Non-pigmented ciliary epithelial cell (primary cell): ENCODE data around the gene AKTIP.
A peak's percentile ranks its signal among the peaks of the same experiment; 100 is the strongest.

Source experiments
- DNase-seq: peaks from one replicate; pipeline ENCODE4 v3.0.0-alpha.2; 2010; ENCODE audit warnings: low read depth

Gene AKTIP

DNA sequence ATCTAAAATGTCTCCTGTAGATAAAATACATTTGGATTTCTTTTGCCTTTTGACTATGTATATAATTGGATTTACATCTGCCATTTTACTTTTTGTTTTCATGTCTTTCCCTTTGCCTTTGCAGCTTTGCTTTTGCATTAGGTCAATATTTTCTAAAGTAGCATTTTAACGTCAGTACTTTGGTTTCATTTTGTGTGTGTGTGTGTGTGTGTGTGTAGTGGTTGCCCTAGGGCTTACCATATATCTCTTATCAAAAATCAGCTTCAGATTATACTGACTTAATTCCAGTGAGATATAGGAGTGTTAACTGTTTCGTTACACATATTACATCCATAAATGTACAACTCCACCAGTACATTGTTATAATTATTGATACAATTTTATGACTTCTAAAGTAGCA lies 26.1 kb downstream of the AKTIP start:
- DNase-seq, result no peak

DNA sequence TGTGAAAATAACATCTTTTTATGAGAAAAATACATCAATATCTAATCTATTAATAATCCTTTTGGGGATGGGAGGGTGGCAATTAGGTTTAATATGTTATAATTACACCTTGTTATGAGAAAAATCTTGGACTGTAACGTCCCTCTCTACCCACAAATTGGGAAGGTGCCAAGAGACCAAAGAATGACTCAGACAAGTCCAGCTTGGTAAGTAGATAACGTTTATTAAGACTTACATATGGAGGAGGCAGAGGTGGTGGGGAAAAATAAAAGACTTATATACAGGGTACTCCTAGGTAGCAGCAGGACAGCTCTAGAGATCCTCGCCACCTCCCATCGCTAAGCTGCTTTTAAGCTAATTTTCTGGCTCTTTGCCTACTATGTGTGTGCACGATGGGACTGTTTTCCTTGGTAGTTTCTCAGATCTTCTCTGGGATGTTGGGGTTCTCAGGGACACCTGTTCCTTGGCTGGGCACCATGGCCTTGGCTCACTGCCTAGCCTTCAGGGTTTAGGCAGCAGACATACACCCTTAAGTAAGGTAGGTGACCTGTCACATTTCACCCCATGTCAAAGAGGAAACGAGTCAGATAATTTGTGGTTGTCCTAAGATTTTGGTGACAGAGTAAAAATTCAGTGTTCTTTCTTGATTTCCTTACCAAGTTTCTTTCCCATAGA lies 37.3 kb downstream of the AKTIP start:
- peak; percentile 58 for DNase-seq

DNA sequence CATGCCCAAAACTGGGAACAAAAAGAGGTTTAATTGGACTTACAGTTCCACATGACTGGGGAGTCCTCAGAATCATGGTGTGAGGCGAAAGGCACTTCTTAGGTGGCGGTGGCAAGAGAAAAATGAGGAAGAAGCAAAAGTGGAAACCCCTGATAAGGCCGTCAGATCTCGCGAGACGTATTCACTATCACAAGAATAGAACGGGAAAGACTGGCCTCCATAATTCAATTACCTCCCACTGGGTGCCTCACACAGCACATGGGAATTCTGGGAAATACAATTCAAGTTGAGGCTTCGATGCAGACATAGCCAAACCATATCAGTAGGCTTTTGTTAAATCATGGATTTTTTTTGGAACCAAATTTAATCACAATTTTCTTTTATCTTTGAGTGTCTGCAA lies 44.4 kb downstream of the AKTIP start:
- DNase-seq, result no peak

GRCh38 chr16:53457670-53458069 lies 45.3 kb downstream of the AKTIP start:
- DNase-seq, result no peak

DNA sequence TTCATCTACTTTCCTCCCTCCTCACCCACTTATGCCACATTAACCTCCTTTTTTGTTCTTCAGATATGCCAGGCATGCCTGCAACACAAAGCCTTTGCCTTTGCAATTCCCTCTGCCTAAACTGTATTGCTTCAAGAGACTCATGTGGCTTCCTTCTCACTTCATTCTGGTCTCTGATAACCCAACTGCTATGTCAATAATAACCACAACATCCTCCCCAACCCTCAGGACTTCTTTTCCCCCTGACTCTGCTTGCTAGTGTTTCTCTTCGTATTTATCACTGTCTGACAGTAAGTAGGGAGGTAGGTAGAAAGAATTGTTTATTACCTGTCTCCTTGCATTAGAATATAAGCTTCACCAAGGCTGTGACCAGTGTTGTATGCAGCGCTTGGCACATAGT lies 46.4 kb downstream of the AKTIP start:
- no peak for DNase-seq

- no peak for DNase-seq
Measured at GRCh38 chr16:53453928-53454327, 49.1 kb downstream of the AKTIP start.

DNA sequence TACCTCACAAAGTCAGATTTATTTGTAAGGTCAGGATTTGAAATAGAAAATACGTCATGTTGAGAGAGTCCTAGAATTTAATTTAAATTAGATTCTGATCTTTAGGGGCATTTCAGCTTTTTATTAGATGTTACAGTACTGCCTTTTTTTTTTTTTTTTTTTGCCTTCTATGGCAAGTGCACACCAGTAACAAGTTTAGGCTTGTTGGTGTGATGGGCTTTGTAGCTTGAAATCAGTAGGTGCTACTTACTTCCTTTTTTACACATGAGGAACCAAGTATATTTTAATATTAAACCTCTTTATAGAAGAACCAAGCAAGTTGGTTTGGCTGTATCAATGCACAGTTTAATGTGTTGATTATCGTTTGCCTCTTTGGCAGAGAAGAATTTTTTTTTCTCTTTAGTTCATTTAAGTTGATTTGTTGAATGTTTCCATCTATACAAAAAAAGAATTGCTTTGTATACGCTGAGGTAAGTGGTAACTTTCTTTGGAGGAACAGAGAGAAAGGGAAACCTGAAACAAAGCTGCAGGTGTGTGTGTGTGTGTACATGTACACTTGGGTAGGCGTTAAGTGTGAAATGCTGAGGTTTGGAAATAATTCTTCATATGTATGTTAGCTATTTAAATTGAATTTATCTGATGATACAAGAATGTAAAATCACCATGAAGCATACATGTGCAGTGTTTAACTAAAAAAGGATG lies 53.0 kb downstream of the AKTIP start:
- no peak for DNase-seq

DNA sequence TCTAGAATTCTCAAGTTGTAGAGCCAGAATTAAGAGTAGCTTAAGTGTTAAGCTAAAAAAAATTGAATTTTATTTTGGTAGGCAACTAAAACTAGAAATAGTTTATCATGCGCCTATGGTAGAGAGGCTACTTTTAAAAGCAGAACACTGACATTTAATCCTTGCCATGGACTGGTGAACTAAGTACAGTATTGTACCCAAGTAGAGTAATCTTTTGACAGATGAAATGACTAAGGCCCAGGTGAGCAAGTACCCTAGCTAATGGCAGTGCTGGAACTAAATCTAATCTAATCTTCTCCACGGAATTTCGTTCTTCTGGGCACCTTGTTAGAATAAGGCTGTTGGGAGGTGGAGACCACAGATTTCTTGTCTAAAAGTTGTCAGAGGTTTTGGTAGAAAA lies 56.9 kb downstream of the AKTIP start:
- no peak for DNase-seq

DNA sequence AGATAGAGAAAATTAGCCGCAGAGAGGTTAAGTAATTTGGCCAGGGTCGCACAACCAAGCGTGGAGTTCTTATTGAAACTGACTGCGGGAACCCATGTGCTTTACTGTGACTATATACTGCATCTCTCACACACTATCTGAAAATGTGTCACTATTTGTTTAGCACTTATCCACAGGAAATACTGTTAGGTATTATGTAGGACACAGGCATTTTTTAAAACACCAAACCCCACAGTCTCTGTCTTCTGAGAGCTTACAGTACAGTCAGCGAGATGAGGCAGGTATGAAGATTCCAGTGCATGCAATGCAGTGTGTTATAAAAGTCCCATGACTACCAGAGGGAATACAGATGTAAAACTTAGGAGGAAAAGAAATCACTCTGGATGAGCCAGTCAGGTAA lies 57.5 kb downstream of the AKTIP start:
- DNase-seq, result no peak
